ENCODE results near the gene SRSF6. TPM values are rescaled to one million over a fixed set of nuclear protein-coding genes. Genes with fewer than 3 reads are reported as not detected.

SRSF6 gene
- total RNA-seq, 1 donor from 2014 or later: 34.5 TPM

DNA sequence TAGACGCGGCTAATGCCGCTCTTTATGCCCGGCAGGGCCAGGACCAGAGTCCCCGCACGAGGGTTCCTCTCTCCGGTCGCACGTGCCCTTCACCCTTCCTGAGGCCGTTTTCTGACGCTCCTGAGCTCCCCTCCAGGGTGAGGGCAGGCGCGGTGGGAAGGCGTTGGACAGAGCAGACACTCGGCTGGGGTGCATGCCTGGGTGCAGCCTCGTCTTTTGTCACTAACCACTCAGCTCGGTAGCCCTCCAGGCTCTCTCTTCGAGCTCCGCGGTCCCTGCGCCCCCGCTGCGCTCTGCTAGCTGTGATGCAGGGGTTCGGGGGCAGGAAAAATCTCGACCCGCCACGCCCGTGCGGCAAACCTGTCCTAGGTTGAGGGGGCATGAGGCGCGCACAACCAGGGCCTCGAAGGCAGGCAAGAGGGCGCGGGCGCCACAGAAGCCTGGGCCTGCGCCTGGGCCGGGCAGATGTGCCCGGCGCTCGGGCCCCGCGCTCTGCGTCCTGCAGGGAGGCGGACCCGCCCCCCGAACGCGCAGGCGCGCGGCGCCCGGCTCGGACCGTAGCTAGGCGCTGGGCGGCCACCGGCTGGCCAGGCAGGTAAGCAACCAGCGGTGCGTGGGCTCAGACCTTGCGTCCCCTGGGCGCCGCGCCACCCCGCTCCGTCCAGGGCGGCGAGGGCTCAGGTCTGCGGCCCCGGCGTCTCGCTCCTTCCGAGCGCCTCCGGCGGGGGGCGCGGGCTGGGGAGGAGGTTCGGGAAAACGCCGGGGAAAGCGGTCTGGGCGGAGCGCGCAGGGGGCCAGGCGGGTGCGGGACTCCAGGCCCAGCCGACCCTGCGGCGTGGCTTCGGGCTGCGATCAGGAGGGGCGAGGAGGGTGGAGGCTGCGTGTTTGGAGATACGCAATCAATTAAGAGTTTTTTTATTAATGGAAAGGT, 49.7 kb downstream of the SRSF6 start, which contains the start of gene L3MBTL1:
Gene L3MBTL1, plus strand, starts transcription at position 548 of the 931 bp plus-strand sequence. CDS start 5,807 bp downstream, outside the sequence.
- H3K36me3 ChIP-seq (ENCODE audit: control insufficient read depth, insufficient read depth, low read length): no peaks in the 10 kb centered on the region
- TF ChIP-seq, protein P1, sequence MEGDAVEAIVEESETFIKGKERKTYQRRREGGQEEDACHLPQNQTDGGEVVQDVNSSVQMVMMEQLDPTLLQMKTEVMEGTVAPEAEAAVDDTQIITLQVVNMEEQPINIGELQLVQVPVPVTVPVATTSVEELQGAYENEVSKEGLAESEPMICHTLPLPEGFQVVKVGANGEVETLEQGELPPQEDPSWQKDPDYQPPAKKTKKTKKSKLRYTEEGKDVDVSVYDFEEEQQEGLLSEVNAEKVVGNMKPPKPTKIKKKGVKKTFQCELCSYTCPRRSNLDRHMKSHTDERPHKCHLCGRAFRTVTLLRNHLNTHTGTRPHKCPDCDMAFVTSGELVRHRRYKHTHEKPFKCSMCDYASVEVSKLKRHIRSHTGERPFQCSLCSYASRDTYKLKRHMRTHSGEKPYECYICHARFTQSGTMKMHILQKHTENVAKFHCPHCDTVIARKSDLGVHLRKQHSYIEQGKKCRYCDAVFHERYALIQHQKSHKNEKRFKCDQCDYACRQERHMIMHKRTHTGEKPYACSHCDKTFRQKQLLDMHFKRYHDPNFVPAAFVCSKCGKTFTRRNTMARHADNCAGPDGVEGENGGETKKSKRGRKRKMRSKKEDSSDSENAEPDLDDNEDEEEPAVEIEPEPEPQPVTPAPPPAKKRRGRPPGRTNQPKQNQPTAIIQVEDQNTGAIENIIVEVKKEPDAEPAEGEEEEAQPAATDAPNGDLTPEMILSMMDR (IDR thresholded peaks at IDR 0.05; ENCODE audit: insufficient read depth, low read length, severe bottlenecking): peak; percentile 4
- peak within 1 kb of the TSS; percentile 65 for H3K4me3 ChIP-seq (ENCODE audit: low read depth, low read length)
- peak; percentile 49 for DNase-seq (ENCODE audit: low read depth)
- no peak for FAIRE-seq
- peaks cover 6% of the 10 kb centered on the region for H3K27me3 ChIP-seq (ENCODE audit: control insufficient read depth, insufficient read depth, low read length)

DNA sequence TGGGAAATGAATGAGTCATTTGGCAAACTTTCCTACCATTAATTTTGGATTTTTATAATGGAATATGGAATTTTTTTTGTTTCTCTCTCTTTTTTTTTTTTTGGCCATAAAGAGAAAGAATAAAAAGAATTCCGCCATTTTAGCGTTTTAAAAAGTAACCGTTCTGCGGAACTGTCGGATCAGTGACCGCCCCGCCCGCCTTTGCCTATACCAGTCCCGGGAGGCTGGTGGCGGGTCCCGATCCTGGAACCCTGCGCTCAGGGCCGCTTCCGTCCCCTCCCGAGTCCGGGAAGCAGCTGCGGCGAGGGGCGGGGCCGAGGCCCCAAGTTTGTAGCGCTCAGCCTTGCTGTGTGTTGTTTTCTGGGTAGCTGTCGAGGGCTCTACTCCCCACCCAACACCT, 50.4 kb downstream of the SRSF6 start:
- FAIRE-seq (no peak), DNase-seq (ENCODE audit: low read depth) (peak; percentile 40)
- Histone ChIP-seq H3K36me3 (ENCODE audit: control insufficient read depth, insufficient read depth, low read length) (no peaks in the 10 kb centered on the region), H3K4me3 (ENCODE audit: low read depth, low read length) (peak overlapping the region; percentile 65), H3K27me3 (ENCODE audit: control insufficient read depth, insufficient read depth, low read length) (peaks cover 6% of the 10 kb centered on the region)
- TF ChIP-seq, protein P1 (IDR thresholded peaks at IDR 0.05; ENCODE audit: insufficient read depth, low read length, severe bottlenecking): no peak

DNA sequence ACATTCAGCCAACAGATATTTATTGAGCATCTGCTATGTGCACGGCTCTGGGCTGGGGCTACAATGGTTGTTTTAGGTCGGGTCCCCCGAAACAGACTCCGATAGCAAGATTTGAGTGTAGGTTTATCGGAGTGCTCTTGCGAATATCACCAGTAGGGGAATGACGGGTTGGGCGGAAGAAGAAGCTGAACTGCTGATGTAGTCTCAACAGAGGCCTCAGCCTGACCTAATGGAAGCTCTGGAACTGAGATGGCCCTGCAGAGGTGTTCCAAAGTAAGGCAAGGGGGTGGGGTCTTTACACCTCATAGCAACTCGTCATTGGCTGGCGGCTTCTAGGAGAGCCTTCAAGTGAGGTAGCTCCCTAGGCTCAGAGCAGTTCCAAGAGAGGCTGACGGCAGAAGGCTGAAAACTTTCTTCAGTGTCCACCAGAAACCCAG, 50.9 kb downstream of the SRSF6 start:
- peaks cover 6% of the 10 kb centered on the region for H3K27me3 ChIP-seq (ENCODE audit: control insufficient read depth, insufficient read depth, low read length)
- no peaks in the 10 kb centered on the region for H3K36me3 ChIP-seq (ENCODE audit: control insufficient read depth, insufficient read depth, low read length)
- FAIRE-seq (no peak), DNase-seq (ENCODE audit: low read depth) (no peak)
- TF ChIP-seq, protein P1 (IDR thresholded peaks at IDR 0.05; ENCODE audit: insufficient read depth, low read length, severe bottlenecking): no peak
- no peak overlapping the region for H3K4me3 ChIP-seq (ENCODE audit: low read depth, low read length)

DNA sequence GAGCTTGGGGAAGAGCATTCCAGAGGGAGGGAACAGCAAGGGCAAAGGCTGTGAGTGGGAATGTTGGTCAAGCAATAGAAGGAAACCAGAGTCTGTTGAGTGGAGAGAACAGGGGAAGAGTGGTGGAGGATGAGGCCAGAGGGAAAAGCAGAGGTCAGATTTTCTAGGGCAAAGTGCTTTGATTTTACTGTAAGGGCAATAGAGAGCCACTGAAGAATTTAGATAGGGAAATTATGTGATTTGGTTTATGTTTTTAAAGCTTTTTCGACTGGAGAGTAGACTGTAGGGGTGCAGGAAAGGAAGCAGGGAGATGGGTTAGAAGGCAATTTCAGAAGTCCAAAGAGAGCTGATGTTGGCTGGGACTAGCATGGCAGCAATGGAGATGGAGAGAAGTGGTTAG, 54.2 kb downstream of the SRSF6 start:
- TF ChIP-seq, protein P1 (IDR thresholded peaks at IDR 0.05; ENCODE audit: insufficient read depth, low read length, severe bottlenecking): no peak
- Histone ChIP-seq H3K36me3 (ENCODE audit: control insufficient read depth, insufficient read depth, low read length) (no peaks in the 10 kb centered on the region), H3K4me3 (ENCODE audit: low read depth, low read length) (no peak overlapping the region), H3K27me3 (ENCODE audit: control insufficient read depth, insufficient read depth, low read length) (peaks cover 4% of the 10 kb centered on the region)
- no peak for DNase-seq (ENCODE audit: low read depth)
- no peak for FAIRE-seq

DNA sequence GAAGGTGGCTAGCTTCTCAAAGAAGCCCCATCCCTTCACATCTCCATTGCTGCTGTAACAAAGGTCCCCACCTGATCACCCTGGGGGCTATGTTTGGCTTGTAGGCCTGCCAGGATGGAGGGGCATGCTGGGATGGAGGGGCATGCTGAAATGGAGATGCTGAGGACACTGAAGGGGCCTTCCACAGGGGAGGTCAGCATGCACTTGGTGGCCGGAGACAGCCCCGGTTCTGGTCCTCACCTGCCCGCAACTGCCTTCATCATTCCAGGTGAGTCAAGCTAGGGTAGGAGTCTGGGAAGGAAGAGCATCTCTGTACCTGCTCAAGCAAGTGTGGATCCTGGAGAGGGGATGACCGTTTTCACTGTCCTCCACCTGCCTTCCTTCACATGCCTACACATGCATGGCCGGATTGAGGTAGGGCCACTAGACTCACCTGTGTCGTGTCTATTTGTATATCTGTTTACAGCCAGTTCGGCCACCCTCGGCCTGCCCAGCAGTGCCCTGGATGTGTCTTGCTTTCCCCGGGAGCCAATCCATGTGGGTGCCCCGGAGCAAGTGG, 55.8 kb downstream of the SRSF6 start:
- Histone ChIP-seq H3K27me3 (ENCODE audit: control insufficient read depth, insufficient read depth, low read length) (no peaks in the 10 kb centered on the region), H3K36me3 (ENCODE audit: control insufficient read depth, insufficient read depth, low read length) (no peaks in the 10 kb centered on the region), H3K4me3 (ENCODE audit: low read depth, low read length) (peak overlapping the region; percentile 56)
- FAIRE-seq: no peak
- peak; percentile 27 for DNase-seq (ENCODE audit: low read depth)
- TF ChIP-seq, protein P1 (IDR thresholded peaks at IDR 0.05; ENCODE audit: insufficient read depth, low read length, severe bottlenecking): no peak

Other genes starting within 250 kb of the SRSF6 start
- 5.0 and 5.6 TPM in 2 replicates for gene L3MBTL1, start 49.8 kb downstream of the SRSF6 start, total RNA-seq
- 0.38 and 0.53 TPM in 2 replicates for gene SGK2, start 101.1 kb downstream of the SRSF6 start, total RNA-seq
- 22.6 and 23.8 TPM in 2 replicates for gene IFT52, start 133.0 kb downstream of the SRSF6 start, total RNA-seq
- gene MYBL2, start 209.2 kb downstream of the SRSF6 start, total RNA-seq: under 0.01 and 1.0 TPM in 2 replicates